Chondrocyte (in vitro differentiated cells): Measurements from ENCODE around the gene GALNT5. TPM values are rescaled to one million over a fixed set of nuclear protein-coding genes. Genes with fewer than 3 reads are reported as not detected.

Experiments
- DNase-seq: peaks from one replicate; pipeline ENCODE4 v3.0.0; 2021; ENCODE audit warnings: mixed read lengths, low spot score
- H3K27ac Mint-ChIP-seq: one replicate; pipeline ENCODE4 v1.8.0; 2021; ENCODE audit warnings: mild to moderate bottlenecking, moderate library complexity, mixed read lengths; ENCODE audit not compliant: unreplicated experiment
- H3K27me3 Mint-ChIP-seq: 2 replicates; pipeline ENCODE4 v1.8.0; 2021; ENCODE audit warnings: low read depth, mixed read lengths
- H3K36me3 Mint-ChIP-seq: 2 replicates; pipeline ENCODE4 v1.8.0; 2021; ENCODE audit warnings: low read depth, mixed read lengths
- H3K4me1 Mint-ChIP-seq: 2 replicates; pipeline ENCODE4 v1.8.0; 2021; ENCODE audit warnings: low read depth, mild to moderate bottlenecking, mixed read lengths
- H3K4me3 Mint-ChIP-seq: one replicate; pipeline ENCODE4 v1.8.0; 2021; ENCODE audit warnings: mild to moderate bottlenecking, moderate library complexity, mixed read lengths; ENCODE audit not compliant: unreplicated experiment
- H3K9me3 Mint-ChIP-seq: 2 replicates; pipeline ENCODE4 v1.8.0; 2021; ENCODE audit warnings: low read depth, mixed read lengths
- CTCF ChIP-seq: fragments of 200-600 bp; sonication (generic); IDR thresholded peaks from 2 replicates; pipeline ENCODE4 v1.5.0; 2021; ENCODE audit warnings: antibody characterized with exemption, mild to moderate bottlenecking, moderate library complexity
- total RNA-seq: library from RNA; stranded (reverse); gene quantifications from 3 replicates; pipeline ENCODE4 v1.2.1, GENCODE V29; 2021

GALNT5 gene
- total RNA-seq, 1 donor from 2014 or later = 14.2 TPM

GRCh38 chr2:157244691-157245090 is 12.8 kb upstream of the GALNT5 start:
- peaks cover 17% of the 10 kb centered on the region for H3K4me1 Mint-ChIP-seq
- no peak overlapping the region for H3K4me3 Mint-ChIP-seq
- H3K27me3 Mint-ChIP-seq = no peaks in the 10 kb centered on the region
- no peak for TF ChIP-seq CTCF
- H3K36me3 Mint-ChIP-seq = no peaks in the 10 kb centered on the region
- H3K9me3 Mint-ChIP-seq = no peaks in the 10 kb centered on the region
- H3K27ac Mint-ChIP-seq = no peak overlapping the region
- DNase-seq = no peak

GRCh38 chr2:157245144-157245840 is 12.2 kb upstream of the GALNT5 start:
- no peak for DNase-seq
- Mint-ChIP-seq H3K4me1 (peaks cover 17% of the 10 kb centered on the region), H3K27me3 (no peaks in the 10 kb centered on the region), H3K27ac (no peak overlapping the region), H3K36me3 (no peaks in the 10 kb centered on the region), H3K4me3 (no peak overlapping the region), H3K9me3 (no peaks in the 10 kb centered on the region)
- no peak for TF ChIP-seq CTCF

- TF ChIP-seq CTCF = no peak
- DNase-seq = no peak
- H3K27me3 Mint-ChIP-seq = peaks cover 2% of the 10 kb centered on the region
- H3K27ac Mint-ChIP-seq = peak overlapping the region; percentile 71
- no peak overlapping the region for H3K4me3 Mint-ChIP-seq
- no peaks in the 10 kb centered on the region for H3K36me3 Mint-ChIP-seq
- peaks cover 17% of the 10 kb centered on the region for H3K4me1 Mint-ChIP-seq
- H3K9me3 Mint-ChIP-seq = no peaks in the 10 kb centered on the region
Observed at GRCh38 chr2:157245846-157246764, 11.4 kb upstream of the GALNT5 start.

GRCh38 chr2:157246765-157247407 is 10.6 kb upstream of the GALNT5 start:
- H3K4me3 Mint-ChIP-seq = no peak overlapping the region
- peaks cover 17% of the 10 kb centered on the region for H3K4me1 Mint-ChIP-seq
- peaks cover 2% of the 10 kb centered on the region for H3K27me3 Mint-ChIP-seq
- DNase-seq = no peak
- peak overlapping the region; percentile 1 for H3K27ac Mint-ChIP-seq
- TF ChIP-seq CTCF = no peak
- no peaks in the 10 kb centered on the region for H3K9me3 Mint-ChIP-seq
- H3K36me3 Mint-ChIP-seq = no peaks in the 10 kb centered on the region

- H3K4me3 Mint-ChIP-seq = no peak overlapping the region
- H3K4me1 Mint-ChIP-seq = peaks cover 15% of the 10 kb centered on the region
- no peak for DNase-seq
- H3K27ac Mint-ChIP-seq = no peak overlapping the region
- H3K27me3 Mint-ChIP-seq = peaks cover 2% of the 10 kb centered on the region
- H3K36me3 Mint-ChIP-seq = no peaks in the 10 kb centered on the region
- no peak for TF ChIP-seq CTCF
- no peaks in the 10 kb centered on the region for H3K9me3 Mint-ChIP-seq
Observed at GRCh38 chr2:157250836-157251235, 6.7 kb upstream of the GALNT5 start.
